B cell (primary cell): Measurements from ENCODE around the gene MAEA. TPM values are rescaled to one million over a fixed set of nuclear protein-coding genes. Genes with fewer than 3 reads are reported as not detected.

ENCODE experiments used
- ATAC-seq: fragments of 200-7000 bp; cut with Tn5 transposase; one replicate; pipeline ENCODE4 v1.10.0; 2021; ENCODE audit warnings: low read depth, mild to moderate bottlenecking, moderate number of reproducible peaks, moderate library complexity
- CTCF ChIA-PET: fragments of 350-600 bp; sonication (Branson Sonifier 250); formaldehyde crosslinking; loops from one replicate; lab custom pipeline; 2021; ENCODE audit warnings: antibody characterized with exemption, inconsistent platforms; lab: Charles Lee
- POLR2A ChIA-PET: fragments of 350-600 bp; sonication (Branson Sonifier 250); formaldehyde crosslinking; loops from one replicate; lab custom pipeline; 2021; ENCODE audit warnings: antibody characterized with exemption; lab: Charles Lee
- DNase-seq: peaks from one replicate; pipeline ENCODE4 v3.0.0; 2013
- H2AFZ ChIP-seq: 2 replicates; pipeline ENCODE4 v1.6.1; 2012; ENCODE audit warnings: mild to moderate bottlenecking, low read depth, low read length; ENCODE audit not compliant: insufficient read depth, poor library complexity, severe bottlenecking
- H3K27ac ChIP-seq, 2 donors: 1 replicate in 1 of 2; 2 replicates in 1 of 2; pipeline ENCODE4 v1.5.1; 2012 to 2013; ENCODE audit warnings: low read length in 2 of 2, mild to moderate bottlenecking in 2 of 2, moderate library complexity in 1 of 2
- H3K27me3 ChIP-seq, 4 experiments: fragments of 200-600 bp in 1 of 4; sonication (generic) in 1 of 4; replicated peaks in 1 of 4; 1 replicate in 2 of 4; 2 replicates in 2 of 4; pipeline versions ENCODE4 v1.6.1 to v1.7.0; 2013 to 2016; ENCODE audit warnings: low read length in 3 of 4, mild to moderate bottlenecking in 2 of 4, mixed read lengths in 1 of 4, moderate library complexity in 1 of 4; ENCODE audit not compliant: insufficient read depth in 4 of 4, control insufficient read depth in 3 of 4; ENCODE audit errors: control extremely low read depth in 1 of 4
- H3K36me3 ChIP-seq, 2 experiments: replicated peaks in 1 of 2; 1 replicate in 1 of 2; 2 replicates in 1 of 2; pipeline versions ENCODE4 v1.6.1 to v1.7.1; 2013; ENCODE audit warnings: low read length in 1 of 2; ENCODE audit not compliant: insufficient read depth in 2 of 2, control insufficient read depth in 1 of 2; ENCODE audit errors: control extremely low read depth in 1 of 2, extremely low read depth in 1 of 2
- H3K4me1 ChIP-seq, 2 donors: fragments of 200-600 bp in 1 of 2; sonication (generic) in 1 of 2; 1 replicate in 1 of 2; 2 replicates in 1 of 2; pipeline versions ENCODE4 v1.5.1 to v1.6.1; 2013 to 2017; ENCODE audit warnings: low read length in 2 of 2; ENCODE audit not compliant: control insufficient read depth in 2 of 2, insufficient read depth in 2 of 2
- H3K4me2 ChIP-seq: replicated peaks from 2 replicates; pipeline ENCODE3; 2012; ENCODE audit warnings: mild to moderate bottlenecking, low read depth, low read length; ENCODE audit not compliant: poor library complexity, severe bottlenecking
- H3K4me3 ChIP-seq, 5 experiments: fragments of 200-600 bp in 1 of 5; sonication (generic) in 1 of 5; 1 replicate in 3 of 5; 2 replicates in 2 of 5; pipeline versions ENCODE4 v1.5.1 to v1.7.0; 2011 to 2016; ENCODE audit warnings: low read length in 4 of 5, mild to moderate bottlenecking in 4 of 5, low read depth in 2 of 5, control low read depth in 1 of 5, moderate library complexity in 1 of 5; ENCODE audit not compliant: insufficient read depth in 1 of 5; ENCODE audit errors: control extremely low read depth in 1 of 5, extremely low read depth in 1 of 5
- H3K79me2 ChIP-seq: fragments of 200-600 bp; sonication (generic); one replicate; pipeline ENCODE4 v1.6.0; 2016; ENCODE audit warnings: low read length; ENCODE audit not compliant: control insufficient read depth, insufficient read depth
- H3K9ac ChIP-seq: fragments of 200-600 bp; sonication (generic); 2 replicates; pipeline ENCODE4 v1.6.1; 2017; ENCODE audit warnings: mild to moderate bottlenecking, low read length, moderate library complexity
- H3K9me3 ChIP-seq, 3 donors: one replicate each; pipeline versions ENCODE4 v1.6.1 to v1.7.1; 2013; ENCODE audit warnings: low read length in 2 of 3; ENCODE audit not compliant: control insufficient read depth in 2 of 3, insufficient read depth in 1 of 3; ENCODE audit errors: control extremely low read depth in 1 of 3
- H4K20me1 ChIP-seq: 2 replicates; pipeline ENCODE4 v1.6.0; 2012; ENCODE audit warnings: mild to moderate bottlenecking, low read length; ENCODE audit not compliant: insufficient read depth, control insufficient read depth, poor library complexity, severe bottlenecking
- H3K27ac Mint-ChIP-seq: one replicate; pipeline ENCODE4 v1.8.0; 2021; ENCODE audit warnings: mixed read lengths
- H3K27me3 Mint-ChIP-seq: one replicate; pipeline ENCODE4 v1.8.0; 2021; ENCODE audit warnings: mixed read lengths
- H3K4me1 Mint-ChIP-seq: one replicate; pipeline ENCODE4 v1.8.0; 2021; ENCODE audit warnings: mixed read lengths
- H3K4me3 Mint-ChIP-seq: one replicate; pipeline ENCODE4 v1.8.0; 2021; ENCODE audit warnings: mixed read lengths
- H3K9me3 Mint-ChIP-seq: one replicate; pipeline ENCODE4 v1.8.0; 2022; ENCODE audit warnings: mixed read lengths; ENCODE audit not compliant: insufficient read depth
- CTCF ChIP-seq: fragments of 200-600 bp; IDR thresholded peaks from one replicate; pipeline ENCODE4 v1.8.0; 2022; ENCODE audit warnings: antibody characterized with exemption, mild to moderate bottlenecking
- EZH2 ChIP-seq: IDR thresholded peaks from 2 replicates; pipeline ENCODE4 v1.6.1; 2012; ENCODE audit warnings: borderline replicate concordance, low read depth, mild to moderate bottlenecking, moderate library complexity, low read length; ENCODE audit not compliant: insufficient read depth, poor library complexity, severe bottlenecking
- WGBS: methylation state at CpG from one replicate; pipeline ENCODE4 v1.1.5; 2013; ENCODE audit warnings: missing lambda C conversion rate; ENCODE audit not compliant: insufficient coverage; 5-methylcytosine and 5-hydroxymethylcytosine counted together
- intact Hi-C: fragments of 100-400 bp; cut with micrococcal nuclease; formaldehyde crosslinking; loops from one replicate; pipeline ENCODE4 v1.10.0; 2022
- polyA plus RNA-seq: library from polyadenylated mRNA; depleted of rRNA; stranded (reverse); fragments of >200 nt; gene quantifications from 2 replicates; pipeline ENCODE4 v1.2.3, GENCODE V29; 2012
- total RNA-seq, 2 donors: library from RNA; stranded (reverse); fragments of 120-200 nt in 1 of 2; gene quantifications; 1 replicate in 1 of 2; 2 replicates in 1 of 2; pipeline versions ENCODE4 v1.2.3 to v1.2.4, GENCODE V29; 2013 to 2022

Gene MAEA
- total and polyA plus RNA-seq, 2 donors (not counting 1 experiment from before 2014, with no cell fraction given): 106 to 107 TPM

DNA sequence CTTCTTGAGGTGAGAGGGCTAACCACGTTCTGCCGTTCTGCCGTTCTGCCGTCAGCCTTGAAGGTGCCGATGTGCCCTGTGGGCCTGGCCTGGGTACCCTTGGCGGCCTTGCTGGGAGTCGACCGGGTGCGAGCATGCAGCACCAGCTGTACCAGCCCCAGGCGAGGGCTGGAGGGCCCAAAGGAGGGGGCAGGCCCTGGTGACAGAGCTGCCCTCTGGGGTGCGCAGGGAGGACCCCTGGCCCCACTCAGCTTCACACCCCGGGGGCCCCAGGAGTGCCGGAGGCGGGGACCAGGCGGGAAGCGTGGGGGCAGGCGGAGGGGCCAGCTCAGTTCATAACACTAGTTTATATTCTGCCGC, 79.4 kb downstream of the MAEA start:
- TF ChIP-seq CTCF (no peak), EZH2 (no peak)
- ATAC-seq (no peak), DNase-seq (no peak)
- Histone ChIP-seq H3K27me3 (no peaks in the 10 kb centered on the region), H3K9me3 (peaks cover 0 to 4% (median 0%) of the 10 kb centered on the region in 3 donors), H3K4me3 (no peak overlapping the region), H3K27ac (no peak overlapping the region), H3K79me2 (no peaks in the 10 kb centered on the region), H3K9ac (no peak overlapping the region), H3K36me3 (peaks cover 0 to 15% of the 10 kb centered on the region in 2 experiments), H4K20me1 (no peaks in the 10 kb centered on the region), H3K4me1 (no peaks in the 10 kb centered on the region), H3K4me2 (no peak overlapping the region), H2AFZ (no peak overlapping the region)
- Mint-ChIP-seq H3K4me1 (no peaks in the 10 kb centered on the region), H3K27me3 (no peaks in the 10 kb centered on the region), H3K4me3 (no peak overlapping the region), H3K27ac (no peak overlapping the region), H3K9me3 (no peaks in the 10 kb centered on the region)
- ChIA-PET POLR2A (no interaction called here), CTCF (no interaction called here)
- WGBS: 95% methylated on average over 18 of the region's 18 CpGs
- intact Hi-C loops: no loop called here

DNA sequence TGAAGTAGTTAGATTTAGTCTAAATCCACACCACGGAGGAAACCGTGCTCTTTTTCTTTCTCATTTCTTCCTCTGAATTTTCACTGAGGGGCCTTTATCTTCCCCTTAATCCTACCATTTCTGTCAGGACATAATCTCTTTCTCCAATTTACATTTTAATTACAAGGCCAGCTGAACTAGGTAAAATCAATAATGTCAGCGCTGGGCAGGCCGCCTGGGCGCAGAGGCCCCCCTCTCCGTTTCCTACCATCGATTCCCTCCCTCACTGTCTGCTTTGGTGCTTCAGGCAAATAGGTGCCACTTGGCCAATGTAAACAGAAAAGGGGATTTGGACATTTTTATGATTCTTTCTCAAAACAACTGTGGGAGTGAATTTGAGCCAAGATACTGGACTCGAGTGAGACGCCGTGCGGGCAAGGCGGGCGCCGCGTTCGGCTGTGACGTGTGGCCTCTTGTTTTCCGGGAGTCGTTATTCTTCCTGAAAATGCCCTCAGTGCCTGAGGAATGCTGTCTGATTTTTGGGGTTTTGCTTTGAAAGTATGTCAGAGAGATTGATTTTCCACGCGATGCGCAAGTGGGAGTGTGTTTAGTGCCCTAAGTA, 79.9 kb downstream of the MAEA start:
- H3K9me3 ChIP-seq: peaks cover 0 to 4% (median 0%) of the 10 kb centered on the region in 3 donors
- H3K4me2 ChIP-seq: no peak overlapping the region
- peaks cover 0 to 15% of the 10 kb centered on the region in 2 experiments for H3K36me3 ChIP-seq
- intact Hi-C loops: no loop called here
- H3K4me3 ChIP-seq: no peak overlapping the region
- ChIA-PET CTCF (no interaction called here), POLR2A (no interaction called here)
- TF ChIP-seq CTCF: no peak
- TF ChIP-seq EZH2: no peak
- H4K20me1 ChIP-seq: no peaks in the 10 kb centered on the region
- H3K27ac Mint-ChIP-seq: no peak overlapping the region
- no peaks in the 10 kb centered on the region for H3K4me1 Mint-ChIP-seq
- H3K9me3 Mint-ChIP-seq: no peaks in the 10 kb centered on the region
- no peak overlapping the region for H2AFZ ChIP-seq
- H3K27me3 ChIP-seq: no peaks in the 10 kb centered on the region
- no peak overlapping the region for H3K27ac ChIP-seq
- ATAC-seq (no peak), DNase-seq (no peak)
- H3K4me1 ChIP-seq: no peaks in the 10 kb centered on the region
- no peak overlapping the region for H3K4me3 Mint-ChIP-seq
- H3K79me2 ChIP-seq: no peaks in the 10 kb centered on the region
- no peak overlapping the region for H3K9ac ChIP-seq
- no peaks in the 10 kb centered on the region for H3K27me3 Mint-ChIP-seq
- WGBS: 91% methylated on average over 4 of the region's 22 CpGs
